ENCODE results near the gene RBL2. TPM values are rescaled to one million over a fixed set of nuclear protein-coding genes. Genes with fewer than 3 reads are reported as not detected.

Gene RBL2
- total and polyA plus RNA-seq, 2 donors, result 84.5 to 84.9 TPM

- H3K4me1 ChIP-seq (ENCODE audit: control insufficient read depth in 2 of 2, insufficient read depth in 2 of 2, low read length in 2 of 2), result no peaks in the 10 kb centered on the region
- H3K9me3 ChIP-seq (ENCODE audit: control insufficient read depth in 2 of 2, insufficient read depth in 1 of 2, low read length in 1 of 2), result no peaks in the 10 kb centered on the region
- no peaks in the 10 kb centered on the region for H3K27me3 ChIP-seq (ENCODE audit: control insufficient read depth in 2 of 2, insufficient read depth in 1 of 2, low read length in 1 of 2)
- peaks cover 42 to 67% of the 10 kb centered on the region in 2 donors for H3K36me3 ChIP-seq (ENCODE audit: control insufficient read depth in 2 of 2, insufficient read depth in 2 of 2, low read length in 1 of 2)
- no peak overlapping the region for H3K27ac ChIP-seq (ENCODE audit: low read depth in 1 of 2, low read length in 1 of 2)
- 97% methylated on average over 6 of the region's 6 CpGs for WGBS
- DNase-seq (ENCODE audit: low read depth in 6 of 9, low spot score in 9 of 9), result no peak
- no peak overlapping the region for H3K4me3 ChIP-seq (ENCODE audit: low read length in 2 of 2)
Measured at GRCh38 chr16:53465606-53466280, 31.5 kb downstream of the RBL2 start.

- 97% methylated on average over 2 of the region's 2 CpGs for WGBS
- DNase-seq (ENCODE audit: low read depth in 6 of 9, low spot score in 9 of 9), result no peak
- Histone ChIP-seq H3K4me1 (ENCODE audit: control insufficient read depth in 2 of 2, insufficient read depth in 2 of 2, low read length in 2 of 2) (no peaks in the 10 kb centered on the region), H3K27ac (ENCODE audit: low read depth in 1 of 2, low read length in 1 of 2) (no peak overlapping the region), H3K27me3 (ENCODE audit: control insufficient read depth in 2 of 2, insufficient read depth in 1 of 2, low read length in 1 of 2) (no peaks in the 10 kb centered on the region), H3K36me3 (ENCODE audit: control insufficient read depth in 2 of 2, insufficient read depth in 2 of 2, low read length in 1 of 2) (peaks cover 40 to 47% of the 10 kb centered on the region in 2 donors), H3K4me3 (ENCODE audit: low read length in 2 of 2) (no peak overlapping the region), H3K9me3 (ENCODE audit: control insufficient read depth in 2 of 2, insufficient read depth in 1 of 2, low read length in 1 of 2) (no peaks in the 10 kb centered on the region)
Measured at GRCh38 chr16:53476867-53477266, 42.6 kb downstream of the RBL2 start.

- WGBS, result over 99% methylated on average over 5 of the region's 5 CpGs
- Histone ChIP-seq H3K4me3 (ENCODE audit: low read length in 2 of 2) (no peak overlapping the region), H3K4me1 (ENCODE audit: control insufficient read depth in 2 of 2, insufficient read depth in 2 of 2, low read length in 2 of 2) (no peaks in the 10 kb centered on the region), H3K9me3 (ENCODE audit: control insufficient read depth in 2 of 2, insufficient read depth in 1 of 2, low read length in 1 of 2) (no peaks in the 10 kb centered on the region), H3K27me3 (ENCODE audit: control insufficient read depth in 2 of 2, insufficient read depth in 1 of 2, low read length in 1 of 2) (no peaks in the 10 kb centered on the region), H3K36me3 (ENCODE audit: control insufficient read depth in 2 of 2, insufficient read depth in 2 of 2, low read length in 1 of 2) (peaks cover 51 to 53% of the 10 kb centered on the region in 2 donors), H3K27ac (ENCODE audit: low read depth in 1 of 2, low read length in 1 of 2) (no peak overlapping the region)
- DNase-seq (ENCODE audit: low read depth in 6 of 9, low spot score in 9 of 9), result no peak
Measured at GRCh38 chr16:53478965-53479364, 44.7 kb downstream of the RBL2 start.

- no peak for DNase-seq (ENCODE audit: low read depth in 6 of 9, low spot score in 9 of 9)
- no peak overlapping the region for H3K4me3 ChIP-seq (ENCODE audit: low read length in 2 of 2)
- H3K27ac ChIP-seq (ENCODE audit: low read depth in 1 of 2, low read length in 1 of 2), result no peak overlapping the region
- peaks cover 47 to 54% of the 10 kb centered on the region in 2 donors for H3K36me3 ChIP-seq (ENCODE audit: control insufficient read depth in 2 of 2, insufficient read depth in 2 of 2, low read length in 1 of 2)
- H3K4me1 ChIP-seq (ENCODE audit: control insufficient read depth in 2 of 2, insufficient read depth in 2 of 2, low read length in 2 of 2), result no peaks in the 10 kb centered on the region
- no peaks in the 10 kb centered on the region for H3K27me3 ChIP-seq (ENCODE audit: control insufficient read depth in 2 of 2, insufficient read depth in 1 of 2, low read length in 1 of 2)
- H3K9me3 ChIP-seq (ENCODE audit: control insufficient read depth in 2 of 2, insufficient read depth in 1 of 2, low read length in 1 of 2), result peaks cover 0 to 1% of the 10 kb centered on the region in 2 donors
- WGBS, result 100% methylated on average over 1 of the region's 1 CpG
Measured at GRCh38 chr16:53480394-53480793, 46.1 kb downstream of the RBL2 start.

GRCh38 chr16:53482123-53482522 lies 47.9 kb downstream of the RBL2 start:
- H3K27me3 ChIP-seq (ENCODE audit: control insufficient read depth in 2 of 2, insufficient read depth in 1 of 2, low read length in 1 of 2), result no peaks in the 10 kb centered on the region
- H3K36me3 ChIP-seq (ENCODE audit: control insufficient read depth in 2 of 2, insufficient read depth in 2 of 2, low read length in 1 of 2), result peaks cover 58 to 59% of the 10 kb centered on the region in 2 donors
- no peak overlapping the region for H3K4me3 ChIP-seq (ENCODE audit: low read length in 2 of 2)
- peaks cover 4 to 5% of the 10 kb centered on the region in 2 donors for H3K9me3 ChIP-seq (ENCODE audit: control insufficient read depth in 2 of 2, insufficient read depth in 1 of 2, low read length in 1 of 2)
- no peak overlapping the region for H3K27ac ChIP-seq (ENCODE audit: low read depth in 1 of 2, low read length in 1 of 2)
- H3K4me1 ChIP-seq (ENCODE audit: control insufficient read depth in 2 of 2, insufficient read depth in 2 of 2, low read length in 2 of 2), result no peaks in the 10 kb centered on the region
- DNase-seq (ENCODE audit: low read depth in 6 of 9, low spot score in 9 of 9), result no peak
- WGBS, result 94% methylated on average over 2 of the region's 2 CpGs

- 97% methylated on average over 2 of the region's 2 CpGs for WGBS
Measured at GRCh38 chr16:53484542-53484941, 50.3 kb downstream of the RBL2 start.

GRCh38 chr16:53486230-53486629 lies 52.0 kb downstream of the RBL2 start:
- Histone ChIP-seq H3K4me3 (ENCODE audit: low read length in 2 of 2) (no peak overlapping the region), H3K9me3 (ENCODE audit: control insufficient read depth in 2 of 2, insufficient read depth in 1 of 2, low read length in 1 of 2) (peaks cover 4 to 5% of the 10 kb centered on the region in 2 donors), H3K27me3 (ENCODE audit: control insufficient read depth in 2 of 2, insufficient read depth in 1 of 2, low read length in 1 of 2) (no peaks in the 10 kb centered on the region), H3K36me3 (ENCODE audit: control insufficient read depth in 2 of 2, insufficient read depth in 2 of 2, low read length in 1 of 2) (peaks cover 43 to 51% of the 10 kb centered on the region in 2 donors), H3K4me1 (ENCODE audit: control insufficient read depth in 2 of 2, insufficient read depth in 2 of 2, low read length in 2 of 2) (no peaks in the 10 kb centered on the region), H3K27ac (ENCODE audit: low read depth in 1 of 2, low read length in 1 of 2) (no peak overlapping the region)
- no peak for DNase-seq (ENCODE audit: low read depth in 6 of 9, low spot score in 9 of 9)

More at GRCh38 chr16:53484542-53484941, 50.3 kb downstream of the RBL2 start:
- peaks cover 44 to 54% of the 10 kb centered on the region in 2 donors for H3K36me3 ChIP-seq (ENCODE audit: control insufficient read depth in 2 of 2, insufficient read depth in 2 of 2, low read length in 1 of 2)
- H3K27ac ChIP-seq (ENCODE audit: low read depth in 1 of 2, low read length in 1 of 2), result no peak overlapping the region
- peaks cover 4 to 5% of the 10 kb centered on the region in 2 donors for H3K9me3 ChIP-seq (ENCODE audit: control insufficient read depth in 2 of 2, insufficient read depth in 1 of 2, low read length in 1 of 2)
- no peak for DNase-seq (ENCODE audit: low read depth in 6 of 9, low spot score in 9 of 9)
- no peaks in the 10 kb centered on the region for H3K4me1 ChIP-seq (ENCODE audit: control insufficient read depth in 2 of 2, insufficient read depth in 2 of 2, low read length in 2 of 2)
- H3K4me3 ChIP-seq (ENCODE audit: low read length in 2 of 2), result no peak overlapping the region
- H3K27me3 ChIP-seq (ENCODE audit: control insufficient read depth in 2 of 2, insufficient read depth in 1 of 2, low read length in 1 of 2), result no peaks in the 10 kb centered on the region

GRCh38 chr16:53489755-53490154 lies 55.5 kb downstream of the RBL2 start:
- H3K9me3 ChIP-seq (ENCODE audit: control insufficient read depth in 2 of 2, insufficient read depth in 1 of 2, low read length in 1 of 2), result peaks cover 4 to 5% of the 10 kb centered on the region in 2 donors
- H3K4me1 ChIP-seq (ENCODE audit: control insufficient read depth in 2 of 2, insufficient read depth in 2 of 2, low read length in 2 of 2), result no peaks in the 10 kb centered on the region
- H3K4me3 ChIP-seq (ENCODE audit: low read length in 2 of 2), result no peak overlapping the region
- 95% methylated on average over 1 of the region's 1 CpG for WGBS
- H3K27me3 ChIP-seq (ENCODE audit: control insufficient read depth in 2 of 2, insufficient read depth in 1 of 2, low read length in 1 of 2), result no peaks in the 10 kb centered on the region
- H3K36me3 ChIP-seq (ENCODE audit: control insufficient read depth in 2 of 2, insufficient read depth in 2 of 2, low read length in 1 of 2), result peaks cover 41 to 57% of the 10 kb centered on the region in 2 donors
- DNase-seq (ENCODE audit: low read depth in 6 of 9, low spot score in 9 of 9), result no peak
- no peak overlapping the region for H3K27ac ChIP-seq (ENCODE audit: low read depth in 1 of 2, low read length in 1 of 2)

- H3K27ac ChIP-seq (ENCODE audit: low read depth in 1 of 2, low read length in 1 of 2), result no peak overlapping the region
- no peak overlapping the region for H3K4me3 ChIP-seq (ENCODE audit: low read length in 2 of 2)
- no peaks in the 10 kb centered on the region for H3K27me3 ChIP-seq (ENCODE audit: control insufficient read depth in 2 of 2, insufficient read depth in 1 of 2, low read length in 1 of 2)
- DNase-seq (ENCODE audit: low read depth in 6 of 9, low spot score in 9 of 9), result no peak
- no peaks in the 10 kb centered on the region for H3K4me1 ChIP-seq (ENCODE audit: control insufficient read depth in 2 of 2, insufficient read depth in 2 of 2, low read length in 2 of 2)
- peaks cover 59 to 65% of the 10 kb centered on the region in 2 donors for H3K36me3 ChIP-seq (ENCODE audit: control insufficient read depth in 2 of 2, insufficient read depth in 2 of 2, low read length in 1 of 2)
- H3K9me3 ChIP-seq (ENCODE audit: control insufficient read depth in 2 of 2, insufficient read depth in 1 of 2, low read length in 1 of 2), result no peaks in the 10 kb centered on the region
- 100% methylated on average over 1 of the region's 1 CpG for WGBS
Measured at GRCh38 chr16:53492503-53492902, 58.2 kb downstream of the RBL2 start.

Measured in thymus (tissue), 11 donors.